Ramos (cell line): ENCODE data around the gene ZFPM1.

ENCODE experiments used
- in situ Hi-C: fragments of 300-500 bp; cut with MboI; formaldehyde crosslinking; loops from one replicate; pipeline ENCODE4 v1.14.3; 2022; ENCODE audit warnings: low sequenced_read_pairs; ENCODE audit not compliant: unreplicated experiment

Gene ZFPM1

DNA sequence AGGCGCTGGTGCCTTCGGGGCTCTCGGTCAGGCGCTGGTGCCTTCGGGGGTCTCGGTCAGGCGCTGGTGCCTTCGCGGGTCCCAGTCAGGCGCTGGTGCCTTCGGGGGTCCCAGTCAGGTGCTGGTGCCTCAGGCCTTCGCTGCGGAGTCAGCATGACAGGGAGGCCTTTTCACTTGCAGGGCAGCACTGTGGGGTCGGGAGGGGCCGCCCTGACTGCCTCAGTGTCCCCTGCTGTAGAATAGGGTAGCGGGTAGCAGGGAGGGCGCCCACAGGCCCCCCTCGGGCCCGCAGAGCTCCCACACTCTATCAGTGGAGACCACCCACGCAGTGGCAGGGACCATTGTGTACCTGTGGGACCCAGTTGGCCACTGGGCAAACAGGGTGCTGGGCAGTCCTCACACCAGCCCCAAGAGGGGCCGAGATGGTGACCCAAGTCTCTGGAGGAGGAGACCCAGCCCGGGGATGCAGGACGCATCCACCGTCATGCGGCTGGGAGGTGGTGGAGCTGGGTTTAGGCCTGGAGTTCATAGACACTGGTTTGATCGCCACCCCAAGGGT, 38.0 kb downstream of the ZFPM1 start:
- in situ Hi-C loops: no loop called here

DNA sequence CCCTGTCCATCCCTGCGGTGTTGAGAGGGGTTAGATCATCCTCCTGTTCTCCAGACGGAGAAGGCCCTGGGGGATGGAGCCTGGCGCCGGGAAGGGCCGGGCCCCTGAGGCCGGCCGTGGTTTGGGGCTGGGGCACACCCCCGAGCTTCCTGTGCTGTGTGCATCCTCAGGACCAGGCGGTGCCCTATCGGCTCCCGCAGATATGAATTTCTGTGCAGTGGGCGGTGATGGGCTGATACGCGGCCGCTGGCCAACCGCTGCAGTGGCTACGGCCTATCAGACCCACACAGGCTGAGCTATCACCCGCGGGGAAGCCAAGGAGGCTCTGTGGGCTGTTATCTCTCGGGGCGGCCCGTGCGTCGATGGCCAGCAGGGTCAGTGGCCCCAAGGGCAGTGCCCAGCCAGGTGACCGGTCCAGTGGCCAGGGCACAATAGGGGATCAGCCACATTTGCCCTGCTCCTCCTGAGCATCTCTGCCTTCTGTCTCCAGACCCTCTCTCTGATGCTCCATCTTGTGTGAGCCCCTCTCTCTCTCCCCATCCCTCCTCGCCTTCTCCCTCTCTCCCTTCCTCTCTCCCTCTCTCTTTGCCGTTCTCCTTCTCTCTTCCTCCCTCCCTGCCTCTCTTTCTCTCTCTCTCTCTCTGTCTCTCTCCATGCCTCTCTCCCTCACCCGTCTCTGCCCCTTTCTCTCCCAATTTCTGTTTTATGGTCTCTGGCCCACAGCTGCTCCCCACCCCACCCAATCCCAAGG, 38.7 kb downstream of the ZFPM1 start:
- in situ Hi-C loops: no loop called here

DNA sequence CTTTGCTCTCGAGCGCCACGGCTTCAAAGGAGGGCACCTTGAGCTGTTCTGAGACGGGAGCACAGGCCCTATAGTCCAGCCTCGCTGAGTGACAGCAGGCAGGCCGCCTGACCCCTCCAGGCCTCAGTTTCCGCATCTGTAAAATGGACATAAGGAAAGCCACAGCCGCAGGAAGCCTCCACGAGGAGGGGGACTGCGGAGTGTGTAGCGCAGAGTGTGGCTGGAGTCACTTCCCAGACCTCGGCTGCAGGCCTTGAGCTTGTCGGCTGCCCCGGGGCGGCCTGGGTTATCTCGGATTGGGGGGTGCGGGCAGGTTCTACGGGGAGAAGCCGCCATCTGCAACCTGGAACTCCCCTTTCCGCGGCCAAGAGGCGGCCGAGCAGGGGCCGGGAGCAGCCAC, 40.8 kb downstream of the ZFPM1 start:
- in situ Hi-C loops: no loop called here

DNA sequence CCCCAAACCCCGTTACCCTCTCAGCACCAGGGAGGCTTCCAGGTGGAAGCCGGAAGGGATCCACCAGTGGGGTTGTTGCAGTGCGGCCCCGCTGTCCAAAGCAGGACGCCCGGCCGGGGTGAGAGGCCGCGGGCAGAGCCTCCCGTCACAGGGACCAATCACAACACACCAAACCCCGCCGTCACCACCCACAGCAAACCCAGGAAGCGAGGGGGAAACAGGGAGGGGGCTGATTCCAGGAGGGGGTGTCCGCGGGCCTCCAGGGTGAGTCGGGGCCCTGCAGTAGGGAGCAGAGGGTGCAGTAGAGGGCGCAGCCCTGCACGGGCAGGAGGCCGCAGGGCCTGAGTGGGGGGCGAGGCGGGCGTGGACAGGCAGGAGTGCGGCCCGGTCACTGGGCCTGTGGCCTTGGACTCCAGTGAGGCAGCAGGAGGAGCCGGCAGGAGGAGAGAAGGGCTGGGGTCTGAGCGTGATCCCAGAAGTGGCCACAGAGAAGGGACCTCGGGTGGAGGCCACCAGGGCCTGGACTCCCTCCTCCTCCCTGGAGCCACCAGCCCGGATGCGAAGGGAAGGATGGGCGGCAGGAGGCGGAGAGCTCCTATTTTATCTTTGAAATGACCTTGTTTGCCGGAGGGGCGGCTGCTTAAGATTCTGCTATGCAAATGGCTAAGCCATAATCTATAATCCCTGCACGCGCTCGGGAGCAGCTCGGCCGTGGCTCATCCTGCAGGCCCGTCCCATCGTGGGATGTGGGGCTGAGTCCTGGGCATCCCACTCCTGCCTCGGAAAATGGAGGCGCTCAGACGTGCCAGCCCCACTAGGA, 41.5 kb downstream of the ZFPM1 start:
- in situ Hi-C loops: no loop called here

DNA sequence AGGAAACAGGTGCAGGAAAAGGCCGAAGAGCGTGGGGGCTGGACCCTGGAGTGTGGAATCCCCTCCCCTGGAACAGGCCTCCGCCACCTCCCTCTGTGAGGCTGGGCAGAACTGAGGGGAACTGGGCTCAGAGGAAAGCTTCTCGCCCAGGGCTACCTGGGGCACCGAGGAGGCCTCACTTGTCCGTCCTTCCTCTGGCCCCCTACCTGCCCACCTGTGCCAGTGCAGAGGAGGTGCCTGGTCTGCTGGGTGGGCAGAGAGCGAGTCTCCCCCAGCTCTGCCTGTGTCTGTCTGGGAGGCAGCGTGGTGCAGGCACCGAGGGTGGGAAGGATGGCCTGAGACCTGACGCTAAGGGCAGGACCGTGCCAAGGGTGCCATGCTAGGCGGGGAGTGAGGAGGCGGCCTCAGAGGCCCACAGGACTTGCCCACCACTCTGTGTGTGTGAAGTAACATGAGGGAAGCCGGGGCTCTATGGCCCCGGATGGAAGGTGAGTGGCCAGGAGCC, 42.2 kb downstream of the ZFPM1 start:
- in situ Hi-C loops: no loop called here

DNA sequence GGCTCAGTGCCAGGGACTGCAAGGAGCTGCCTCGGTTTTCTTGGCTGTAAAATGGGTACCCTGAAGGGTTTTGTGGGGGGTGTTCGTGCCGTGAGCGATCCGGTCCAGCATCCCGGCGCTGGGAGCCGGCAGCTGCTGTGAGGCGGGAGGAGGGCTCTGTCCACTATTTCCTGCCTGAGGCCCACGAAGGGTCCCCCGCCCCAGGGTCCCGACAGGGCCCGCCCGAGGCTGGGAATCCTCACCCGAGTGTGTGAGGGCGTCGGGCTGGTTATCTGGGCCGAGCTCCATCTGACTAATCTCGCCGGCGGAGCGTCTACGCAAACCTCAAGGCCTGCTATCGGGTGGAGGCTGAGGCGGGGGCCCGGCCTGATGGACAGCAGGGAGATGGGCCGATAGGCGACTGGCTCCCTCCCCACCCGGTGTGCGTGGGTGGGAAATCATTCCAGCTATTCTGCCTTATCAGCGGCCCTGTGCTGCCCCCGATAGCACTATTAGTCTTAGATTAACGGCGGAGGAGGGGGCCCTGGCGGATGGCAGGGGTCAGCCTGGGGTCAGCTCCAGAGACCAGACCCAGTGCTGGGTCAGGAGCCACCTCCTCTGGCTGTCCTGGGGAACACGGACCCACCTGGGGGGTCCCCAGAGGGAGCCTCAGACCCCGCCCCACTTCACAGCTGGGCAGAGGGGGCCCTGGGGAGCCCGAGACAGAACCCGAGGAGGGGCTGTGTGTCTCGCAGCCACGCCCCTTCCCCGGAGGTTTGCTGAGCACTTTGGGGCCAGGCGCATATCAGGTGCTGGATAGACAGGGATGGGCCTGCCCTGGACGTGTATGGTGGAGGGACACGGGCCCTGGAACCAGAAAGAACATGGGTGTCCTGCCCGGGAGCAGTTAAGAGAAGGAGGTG, 44.7 kb downstream of the ZFPM1 start:
- in situ Hi-C loops: no loop called here

DNA sequence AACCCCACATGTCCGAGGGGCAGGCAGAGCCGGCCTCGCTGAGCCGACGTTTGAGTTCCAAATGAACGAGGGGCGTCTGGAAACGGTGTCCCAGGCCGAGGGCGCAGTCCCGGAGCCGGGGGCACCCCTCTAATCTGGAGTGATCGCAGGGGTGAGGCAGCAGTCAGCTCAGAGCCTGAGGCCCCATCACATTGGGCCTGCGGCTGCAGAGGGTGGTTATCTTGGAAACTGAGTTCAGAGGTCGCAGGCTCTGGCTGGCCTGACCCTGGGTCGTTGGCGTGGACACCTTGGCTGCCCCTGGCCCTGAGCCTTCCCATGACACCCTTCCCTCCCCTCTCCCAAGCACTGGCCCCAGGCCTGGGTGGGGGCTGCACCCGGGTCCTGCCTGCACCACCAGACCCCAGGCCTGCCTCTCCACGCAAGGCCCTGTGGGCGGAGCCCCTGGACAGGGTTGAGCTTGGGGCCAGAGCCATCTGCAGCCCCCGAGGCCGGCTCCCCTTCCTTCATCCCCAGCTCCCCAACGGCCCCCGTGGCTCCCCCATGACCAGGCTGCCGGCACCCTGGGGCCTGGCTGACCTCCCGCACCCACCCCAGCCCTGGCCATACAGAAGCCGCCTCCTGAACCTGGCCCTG, 45.6 kb downstream of the ZFPM1 start:
- in situ Hi-C loops: no loop called here

DNA sequence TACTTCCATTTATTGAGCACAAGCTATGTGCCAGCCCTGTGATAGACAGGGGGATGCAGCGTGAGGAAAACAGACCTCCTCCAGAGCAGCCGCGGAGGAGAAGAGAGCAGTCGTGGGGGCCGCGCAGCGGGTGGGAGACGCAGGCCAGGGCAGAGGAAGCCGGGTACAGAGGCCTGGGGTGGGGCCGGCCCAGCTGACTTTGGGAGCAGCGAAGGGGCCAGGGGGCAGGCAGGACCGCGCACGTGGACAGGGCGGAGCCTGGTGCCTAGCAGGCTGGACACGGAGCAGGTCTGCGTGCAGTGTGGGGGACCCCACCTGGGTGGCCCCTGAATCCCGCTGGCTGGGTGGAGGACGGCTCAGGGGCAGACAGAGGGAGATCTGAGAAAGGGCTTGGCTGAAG, 46.2 kb downstream of the ZFPM1 start:
- in situ Hi-C loops: no loop called here

DNA sequence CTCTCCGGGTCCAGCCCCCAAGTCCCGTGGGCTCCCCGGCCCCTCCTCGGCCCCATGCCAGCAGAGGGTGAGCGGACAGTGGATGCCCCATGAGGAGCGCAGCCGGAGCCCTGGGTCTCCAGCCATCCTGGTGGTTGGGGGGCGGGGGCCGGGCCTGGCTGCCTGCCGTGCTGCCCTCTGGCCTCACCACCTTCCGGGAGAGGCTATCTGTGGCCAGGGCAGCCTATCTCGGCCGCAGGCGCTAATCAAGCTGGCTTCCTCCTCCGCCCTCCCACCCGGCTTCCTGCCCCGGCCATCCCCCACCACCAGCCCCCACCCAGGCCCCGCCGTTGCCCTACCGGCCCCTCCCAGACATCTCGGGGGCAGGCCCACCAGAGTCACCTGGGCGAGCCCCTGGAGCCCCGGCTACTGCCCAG, 46.8 kb downstream of the ZFPM1 start:
- in situ Hi-C loops: no loop called here

DNA sequence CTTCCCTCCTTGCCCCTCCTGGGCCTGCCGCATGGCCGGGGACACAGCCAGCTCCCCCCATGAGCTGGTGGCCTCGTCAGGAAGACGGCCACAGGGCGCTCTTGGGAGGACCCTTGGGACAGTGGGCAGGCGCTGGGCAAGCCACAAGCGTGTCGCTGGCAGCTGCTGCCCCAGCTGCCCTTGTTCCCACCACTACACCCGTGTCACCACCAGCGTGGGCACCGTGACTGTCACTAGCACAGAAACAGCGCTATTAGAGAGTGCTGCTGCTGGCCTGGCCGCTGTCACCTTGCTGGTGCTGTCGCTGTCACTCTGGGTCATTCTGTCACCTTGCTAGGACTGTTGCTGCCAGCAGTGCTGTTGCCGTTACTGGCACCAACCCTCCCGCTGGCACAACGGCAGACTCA, 47.2 kb downstream of the ZFPM1 start:
- in situ Hi-C loops: no loop called here

DNA sequence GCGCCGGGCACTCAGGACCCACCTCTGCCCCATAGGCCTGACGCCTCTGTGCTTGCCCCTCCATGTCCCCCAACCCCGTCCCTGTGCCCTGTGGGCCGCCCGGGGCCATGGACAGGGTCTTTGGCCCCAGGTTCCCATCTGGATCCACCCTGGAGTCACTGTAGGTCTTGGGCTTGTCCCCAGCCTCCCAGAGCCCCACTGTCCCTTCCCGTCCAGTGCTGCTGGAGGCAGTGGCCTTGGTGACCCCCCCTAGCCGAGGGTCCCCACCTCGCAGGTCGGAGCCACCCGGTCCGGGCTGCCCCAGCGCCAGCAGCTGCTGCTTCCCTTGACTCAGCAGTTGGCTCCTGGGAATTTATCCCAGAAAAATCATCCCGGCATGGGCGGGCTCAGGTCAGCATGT, 49.3 kb downstream of the ZFPM1 start:
- in situ Hi-C loops: no loop called here

DNA sequence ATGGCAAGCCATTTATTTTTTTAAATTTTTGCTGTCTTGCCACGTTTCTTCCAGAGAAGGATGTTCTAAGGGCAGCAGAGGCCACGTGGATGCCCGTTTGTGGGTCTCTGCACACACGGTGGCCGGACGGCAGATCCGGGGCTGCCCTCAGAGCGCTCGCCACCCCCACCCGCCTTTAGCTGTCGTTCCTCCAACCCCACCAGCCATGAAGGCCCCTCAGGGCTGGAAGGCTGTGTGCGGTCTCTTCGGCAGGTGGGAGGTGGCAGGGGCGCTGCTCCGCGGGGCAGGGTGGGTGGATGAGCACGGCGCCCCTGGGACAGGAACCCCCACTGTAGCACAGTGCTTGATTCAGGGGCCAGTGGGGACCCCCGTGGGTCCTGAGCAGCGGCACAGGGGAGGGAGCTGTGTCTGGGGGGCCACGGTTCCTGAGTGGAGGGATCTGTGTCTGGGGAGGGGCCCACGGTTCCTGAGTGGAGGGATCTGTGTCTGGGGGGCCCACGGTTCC, 49.7 kb downstream of the ZFPM1 start:
- in situ Hi-C loops: no loop called here

DNA sequence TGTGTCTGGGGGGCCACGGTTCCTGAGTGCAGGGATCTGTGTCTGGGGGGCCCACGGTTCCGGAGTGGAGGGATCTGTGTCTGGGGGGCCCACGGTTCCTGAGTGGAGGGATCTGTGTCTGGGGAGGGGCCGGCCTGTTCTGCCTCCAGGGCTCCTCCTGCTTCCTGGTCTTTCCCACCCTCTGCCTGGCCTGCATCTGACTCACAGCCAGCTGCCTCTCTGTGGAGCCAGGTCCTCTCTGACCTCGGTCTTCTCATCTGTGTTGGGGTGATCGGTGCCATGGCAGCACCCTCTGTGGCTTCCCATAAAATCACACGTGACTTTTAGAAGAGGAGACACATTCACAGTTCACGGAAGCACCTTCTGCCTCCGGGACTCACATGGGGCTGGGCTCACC, 50.3 kb downstream of the ZFPM1 start:
- in situ Hi-C loops: no loop called here

DNA sequence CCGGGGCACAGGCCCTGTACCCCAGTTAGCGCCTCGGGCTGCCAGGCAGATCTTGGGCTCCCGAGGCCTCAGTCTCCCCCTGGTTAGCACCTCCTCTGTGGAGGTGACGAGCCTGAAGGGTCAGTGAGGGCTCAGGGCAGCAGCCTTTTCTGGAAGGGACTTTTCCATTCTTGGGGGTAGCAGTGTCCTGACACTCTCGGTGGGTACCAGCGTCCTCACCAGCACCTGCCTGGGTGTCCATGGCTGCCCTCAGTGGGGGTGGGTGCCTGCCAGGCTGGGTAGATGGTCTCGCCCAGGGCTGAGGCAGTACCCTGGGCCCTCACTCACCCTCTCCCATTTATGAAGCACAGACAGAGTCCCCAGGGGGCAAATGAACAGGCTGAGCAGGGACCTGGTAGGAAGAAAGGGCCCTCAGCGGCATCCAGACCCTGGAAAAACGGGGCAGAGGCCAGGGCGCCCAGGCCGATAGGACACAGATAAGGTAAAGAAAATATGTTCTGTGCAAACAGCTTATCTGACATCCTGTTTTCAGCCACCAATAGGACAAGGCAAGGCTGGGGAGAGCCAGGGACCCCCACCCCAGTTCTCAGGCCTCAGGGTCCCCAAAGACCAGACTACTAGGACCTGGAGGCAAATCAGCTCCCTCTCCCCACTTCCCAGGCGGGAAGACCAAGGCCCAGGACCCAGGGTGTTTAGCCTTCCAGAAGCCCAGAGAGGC, 50.9 kb downstream of the ZFPM1 start:
- in situ Hi-C loops: no loop called here

DNA sequence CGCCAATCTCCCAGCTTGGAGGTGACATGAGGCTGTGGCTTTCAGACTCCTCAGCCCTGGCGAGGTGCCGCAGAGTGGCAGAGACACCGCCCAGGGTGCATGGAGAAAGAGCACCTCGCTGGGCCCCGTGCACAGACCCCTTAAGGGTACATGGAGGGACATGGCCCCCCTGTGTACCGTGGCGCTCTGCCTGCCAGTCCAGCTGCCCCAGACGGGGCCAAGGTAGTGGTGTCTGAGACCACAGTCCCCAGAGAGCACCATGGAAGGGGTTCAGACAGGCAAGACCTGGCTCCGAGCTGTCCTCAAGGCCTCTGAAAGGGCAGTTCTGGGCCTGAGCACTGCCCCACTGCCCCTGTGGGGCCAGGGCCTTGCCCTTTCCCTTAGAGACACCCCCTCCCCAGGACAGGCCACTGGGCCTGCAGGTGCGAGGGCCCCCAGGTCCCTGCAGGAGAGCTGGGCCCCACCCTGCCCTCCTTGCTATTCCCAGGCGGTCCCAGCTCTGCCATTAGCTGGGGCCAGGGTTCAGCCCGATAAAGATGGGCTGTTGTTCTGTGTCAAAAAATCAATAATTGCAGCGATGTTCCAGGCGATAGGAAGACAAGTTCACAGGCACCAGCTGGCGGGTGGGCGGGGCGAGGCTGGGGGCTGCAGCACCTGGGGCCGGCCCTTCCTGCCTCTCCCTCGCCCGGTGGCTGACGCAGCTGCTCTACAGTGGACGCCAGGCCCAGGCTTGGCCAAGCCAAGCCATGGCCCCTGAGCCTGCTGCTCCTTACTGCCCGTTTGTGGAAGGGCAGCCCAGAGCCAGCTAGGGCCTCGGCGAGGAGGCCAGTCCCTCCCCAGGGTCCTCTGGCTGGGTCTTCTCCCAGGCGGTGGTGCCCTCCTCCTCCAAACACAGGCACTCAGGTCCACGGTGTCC, 51.7 kb downstream of the ZFPM1 start:
- in situ Hi-C loops: no loop called here

DNA sequence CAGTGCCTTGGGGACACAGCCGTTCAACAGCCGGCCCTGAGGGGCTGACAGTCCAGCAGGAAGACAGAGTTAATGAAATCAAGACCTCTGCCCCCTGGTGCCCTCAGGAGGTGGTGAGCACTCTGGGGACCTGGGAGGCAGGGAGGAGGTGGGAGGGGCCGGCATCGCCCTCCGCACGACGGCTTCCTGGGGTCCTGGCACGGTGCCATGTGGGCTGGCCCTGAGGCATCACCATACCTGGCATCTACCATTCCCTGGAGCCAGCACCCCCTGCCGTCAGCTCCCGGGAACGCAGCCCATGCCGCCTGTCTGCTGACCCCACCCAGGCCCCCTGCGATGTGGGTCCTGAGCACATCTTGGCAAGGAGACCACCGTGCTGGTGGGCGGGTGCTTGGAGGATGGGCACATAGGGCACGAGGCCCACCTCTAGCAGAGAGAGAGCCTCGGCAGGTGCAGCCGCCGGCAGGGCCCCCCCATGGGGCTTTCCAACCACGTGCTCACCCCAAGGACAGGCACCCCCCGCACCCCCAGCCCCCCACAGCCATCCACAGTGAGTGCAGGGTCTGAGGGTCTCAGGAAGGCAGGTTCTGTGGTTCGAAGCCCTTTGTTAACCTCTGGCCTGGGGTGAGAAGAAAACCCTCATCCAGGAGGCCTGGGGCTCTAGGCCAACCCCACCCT, 52.5 kb downstream of the ZFPM1 start:
- in situ Hi-C loops: no loop called here

DNA sequence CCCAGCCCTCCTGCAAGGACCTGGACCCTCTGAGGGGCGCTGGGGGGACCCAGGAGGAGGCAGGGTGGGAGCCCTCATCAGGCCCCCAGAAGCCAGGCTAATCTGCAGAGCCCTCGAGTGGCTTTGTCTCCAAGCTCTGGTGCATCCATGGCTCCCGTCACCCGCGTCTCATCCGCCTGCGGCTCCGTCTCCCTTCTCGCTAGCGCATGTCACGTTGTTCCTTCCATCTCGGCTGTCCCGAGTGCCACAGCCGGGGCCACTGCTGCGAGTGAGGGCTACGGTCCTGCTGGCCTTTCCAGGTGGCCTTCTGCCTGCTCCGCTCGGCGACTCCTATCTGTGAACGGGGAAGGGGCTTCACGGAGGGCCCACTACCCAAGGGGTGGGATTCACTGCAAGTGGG, 53.6 kb downstream of the ZFPM1 start:
- in situ Hi-C loops: no loop called here
